Activated B cell treated with CpG ODN at 0.5 μM for 24 hours (primary cell): ENCODE measurements around the gene TRABD2B. TPM values are rescaled to one million over a fixed set of nuclear protein-coding genes. Genes with fewer than 3 reads are reported as not detected.

Source experiments
- ATAC-seq: fragments of 200-7000 bp; cut with Tn5 transposase; one replicate; pipeline ENCODE4 v1.10.0; 2021; ENCODE audit warnings: low read depth, mild to moderate bottlenecking, moderate library complexity
- CTCF ChIA-PET: fragments of 350-600 bp; sonication (Branson Sonifier 250); formaldehyde crosslinking; loops from one replicate; lab custom pipeline; 2021; ENCODE audit warnings: antibody characterized with exemption; lab: Charles Lee
- POLR2A ChIA-PET: fragments of 350-600 bp; sonication (Branson Sonifier 250); formaldehyde crosslinking; loops from one replicate; lab custom pipeline; 2021; ENCODE audit warnings: antibody characterized with exemption; lab: Charles Lee
- DNase-seq: peaks from one replicate; pipeline ENCODE4 v3.0.0; 2022
- H3K27ac Mint-ChIP-seq: one replicate; pipeline ENCODE4 v1.8.0; 2020; ENCODE audit warnings: mixed read lengths
- H3K27me3 Mint-ChIP-seq: one replicate; pipeline ENCODE4 v1.8.0; 2021; ENCODE audit warnings: mixed read lengths
- H3K36me3 Mint-ChIP-seq: one replicate; pipeline ENCODE4 v1.8.0; 2021; ENCODE audit warnings: low read depth, mixed read lengths
- H3K4me1 Mint-ChIP-seq: one replicate; pipeline ENCODE4 v1.8.0; 2021; ENCODE audit warnings: mixed read lengths
- H3K4me3 Mint-ChIP-seq: one replicate; pipeline ENCODE4 v1.8.0; 2020; ENCODE audit warnings: mild to moderate bottlenecking, mixed read lengths
- H3K9me3 Mint-ChIP-seq: one replicate; pipeline ENCODE4 v1.8.0; 2020; ENCODE audit warnings: mixed read lengths
- CTCF ChIP-seq: fragments of 200-600 bp; IDR thresholded peaks from one replicate; pipeline ENCODE4 v1.8.0; 2022; ENCODE audit warnings: antibody characterized with exemption, mild to moderate bottlenecking
- intact Hi-C: fragments of 100-400 bp; cut with micrococcal nuclease; formaldehyde crosslinking; loops from one replicate; pipeline ENCODE4 v1.15.1; 2024
- total RNA-seq: library from RNA; stranded (reverse); gene quantifications from 2 replicates; pipeline ENCODE4 v1.2.3, GENCODE V29; 2022

TRABD2B gene
- total RNA-seq, 1 donor from 2014 or later: not detected

- DNase-seq: no peak
- Mint-ChIP-seq H3K36me3 (no peaks in the 10 kb centered on the region), H3K4me1 (no peaks in the 10 kb centered on the region), H3K4me3 (no peak overlapping the region), H3K27ac (no peak overlapping the region), H3K27me3 (peaks cover 1% of the 10 kb centered on the region), H3K9me3 (no peaks in the 10 kb centered on the region)
- POLR2A ChIA-PET: no interaction called here
- TF ChIP-seq CTCF: no peak
- intact Hi-C loops: no loop called here
- CTCF ChIA-PET: no interaction called here
- ATAC-seq: no peak
These were observed 203.6 kb downstream of the TRABD2B start for GRCh38 chr1:47793563-47793962.

GRCh38 chr1:47792779-47793178 is 204.4 kb downstream of the TRABD2B start:
- H3K36me3 Mint-ChIP-seq: no peaks in the 10 kb centered on the region
- no peak for ATAC-seq
- ChIA-PET CTCF (no interaction called here), POLR2A (no interaction called here)
- no peak overlapping the region for H3K4me3 Mint-ChIP-seq
- TF ChIP-seq CTCF: no peak
- DNase-seq: no peak
- H3K9me3 Mint-ChIP-seq: no peaks in the 10 kb centered on the region
- H3K4me1 Mint-ChIP-seq: no peaks in the 10 kb centered on the region
- intact Hi-C loops: no loop called here
- no peaks in the 10 kb centered on the region for H3K27me3 Mint-ChIP-seq
- no peak overlapping the region for H3K27ac Mint-ChIP-seq

GRCh38 chr1:47791879-47792608 is 205.1 kb downstream of the TRABD2B start:
- Mint-ChIP-seq H3K4me3 (no peak overlapping the region), H3K4me1 (no peaks in the 10 kb centered on the region), H3K36me3 (no peaks in the 10 kb centered on the region), H3K27ac (no peak overlapping the region), H3K27me3 (no peaks in the 10 kb centered on the region), H3K9me3 (no peaks in the 10 kb centered on the region)
- intact Hi-C loops: no loop called here
- TF ChIP-seq CTCF: no peak
- no peak for ATAC-seq
- no peak for DNase-seq
- ChIA-PET POLR2A (no interaction called here), CTCF (no interaction called here)

- CTCF ChIA-PET: no interaction called here
- no peak for DNase-seq
- Mint-ChIP-seq H3K9me3 (no peaks in the 10 kb centered on the region), H3K36me3 (no peaks in the 10 kb centered on the region), H3K27me3 (peaks cover 4% of the 10 kb centered on the region), H3K4me3 (no peak overlapping the region), H3K4me1 (no peaks in the 10 kb centered on the region), H3K27ac (no peak overlapping the region)
- intact Hi-C loops: no loop called here
- POLR2A ChIA-PET: no interaction called here
- ATAC-seq: no peak
- no peak for TF ChIP-seq CTCF
These were observed 208.4 kb downstream of the TRABD2B start for GRCh38 chr1:47788761-47789160.

- no peak for ATAC-seq
- Mint-ChIP-seq H3K36me3 (no peaks in the 10 kb centered on the region), H3K4me1 (no peaks in the 10 kb centered on the region), H3K4me3 (no peak overlapping the region), H3K27ac (no peak overlapping the region), H3K27me3 (peaks cover 4% of the 10 kb centered on the region), H3K9me3 (no peaks in the 10 kb centered on the region)
- TF ChIP-seq CTCF: no peak
- intact Hi-C loops: no loop called here
- ChIA-PET POLR2A (no interaction called here), CTCF (no interaction called here)
- DNase-seq: no peak
These were observed 209.6 kb downstream of the TRABD2B start for GRCh38 chr1:47787560-47787959.
